ENCODE data around the gene LAS1L. TPM values are rescaled to one million over a fixed set of nuclear protein-coding genes. Genes with fewer than 3 reads are reported as not detected.
"Not testable (repeated sequence)": the region's sequence is repeated elsewhere in the genome, so short reads cannot be mapped to it uniquely, and the experiment has no call there.

The LAS1L gene
- total and polyA plus RNA-seq, 11 donors: 6.0 to 17.2 (median 13.1) TPM

DNA sequence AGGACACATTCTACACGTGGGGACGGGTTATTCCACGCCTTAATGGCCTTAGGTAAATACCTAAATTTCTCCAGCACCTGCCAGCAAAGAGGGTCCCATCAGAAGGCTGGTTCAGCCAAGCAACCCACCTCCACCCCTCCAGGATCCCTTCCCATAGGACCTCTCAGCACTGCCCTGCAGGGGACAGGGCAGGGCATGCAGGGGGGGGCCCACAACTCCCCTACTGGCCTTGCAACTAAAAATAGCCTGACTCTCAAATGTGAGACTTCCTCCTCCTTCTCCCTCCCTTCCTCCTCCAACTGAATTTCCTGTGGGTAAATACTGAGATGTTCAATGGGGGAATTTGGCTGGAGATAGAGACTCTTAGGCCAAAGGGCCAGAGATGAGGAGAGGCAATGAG lies 6.3 kb downstream of the LAS1L start:
- H3K9me3 ChIP-seq: no peaks in the 10 kb centered on the region
- peaks cover 0 to 7% (median 0%) of the 10 kb centered on the region in 9 donors for H3K27me3 ChIP-seq
- intact Hi-C loops (cut with DNase I): loop anchor here in 3 of 10 donors (5.0 to 10.0 kb wide), 2 partner anchors 631 to 633 kb away; no protein-coding TSS in a partner anchor
- ATAC-seq (peak in 2 of 4 donors; percentile 41 to 56), DNase-seq (no peak)
- 25 to 49% (median 45%) methylated on average over 3 of the region's 3 CpGs for WGBS, 4 donors
- TF ChIP-seq, protein P1, sequence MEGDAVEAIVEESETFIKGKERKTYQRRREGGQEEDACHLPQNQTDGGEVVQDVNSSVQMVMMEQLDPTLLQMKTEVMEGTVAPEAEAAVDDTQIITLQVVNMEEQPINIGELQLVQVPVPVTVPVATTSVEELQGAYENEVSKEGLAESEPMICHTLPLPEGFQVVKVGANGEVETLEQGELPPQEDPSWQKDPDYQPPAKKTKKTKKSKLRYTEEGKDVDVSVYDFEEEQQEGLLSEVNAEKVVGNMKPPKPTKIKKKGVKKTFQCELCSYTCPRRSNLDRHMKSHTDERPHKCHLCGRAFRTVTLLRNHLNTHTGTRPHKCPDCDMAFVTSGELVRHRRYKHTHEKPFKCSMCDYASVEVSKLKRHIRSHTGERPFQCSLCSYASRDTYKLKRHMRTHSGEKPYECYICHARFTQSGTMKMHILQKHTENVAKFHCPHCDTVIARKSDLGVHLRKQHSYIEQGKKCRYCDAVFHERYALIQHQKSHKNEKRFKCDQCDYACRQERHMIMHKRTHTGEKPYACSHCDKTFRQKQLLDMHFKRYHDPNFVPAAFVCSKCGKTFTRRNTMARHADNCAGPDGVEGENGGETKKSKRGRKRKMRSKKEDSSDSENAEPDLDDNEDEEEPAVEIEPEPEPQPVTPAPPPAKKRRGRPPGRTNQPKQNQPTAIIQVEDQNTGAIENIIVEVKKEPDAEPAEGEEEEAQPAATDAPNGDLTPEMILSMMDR (IDR thresholded peaks at IDR 0.05): no peak
- TF ChIP-seq POLR2A (IDR thresholded peaks at IDR 0.05): no peak
- peaks cover 0 to 12% (median 5%) of the 10 kb centered on the region in 12 donors for H3K4me1 ChIP-seq
- H3K4me3 ChIP-seq: no peak overlapping the region
- peaks cover 0 to 77% (median 47%) of the 10 kb centered on the region in 9 donors for H3K36me3 ChIP-seq
- no peak overlapping the region for H3K27ac ChIP-seq

DNA sequence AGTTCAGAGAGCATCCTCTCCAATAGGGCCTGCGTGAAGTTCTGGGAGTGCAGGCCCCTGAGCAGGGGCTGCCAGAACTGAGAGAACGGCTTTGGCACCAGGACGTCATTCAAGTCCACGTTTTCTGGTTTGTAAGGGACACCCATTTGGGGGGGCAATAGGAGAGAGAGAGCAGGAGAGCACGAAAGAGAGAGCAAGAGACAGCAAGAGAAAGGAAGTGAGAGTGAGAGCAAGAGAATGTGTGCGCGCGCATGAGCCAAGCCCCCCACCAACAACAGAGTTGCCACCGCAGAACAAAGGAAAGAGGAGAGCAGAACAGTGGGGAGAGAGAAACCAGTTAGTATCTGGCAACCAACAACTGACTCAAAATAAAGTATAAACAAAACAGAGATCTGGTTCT lies 10.4 kb downstream of the LAS1L start:
- H3K4me1 ChIP-seq: peaks cover 0 to 9% (median 2%) of the 10 kb centered on the region in 12 donors
- DNase-seq (no peak), ATAC-seq (no peak)
- 81 to 94% (median 90%) methylated on average over 9 of the region's 9 CpGs for WGBS, 4 donors
- no peaks in the 10 kb centered on the region for H3K9me3 ChIP-seq
- intact Hi-C loops (cut with DNase I): loop anchor here in 2 of 10 donors (10.0 kb wide), 1 partner anchor 629 kb away; no protein-coding TSS in a partner anchor
- no peak overlapping the region for H3K4me3 ChIP-seq
- peaks cover 0 to 81% (median 51%) of the 10 kb centered on the region in 9 donors for H3K36me3 ChIP-seq
- TF ChIP-seq, protein P1 (IDR thresholded peaks at IDR 0.05): no peak
- TF ChIP-seq POLR2A (IDR thresholded peaks at IDR 0.05): no peak
- H3K27ac ChIP-seq: no peak overlapping the region
- H3K27me3 ChIP-seq: no peaks in the 10 kb centered on the region

- H3K9me3 ChIP-seq: no peaks in the 10 kb centered on the region
- no peak for TF ChIP-seq POLR2A (IDR thresholded peaks at IDR 0.05)
- TF ChIP-seq, protein P1 (IDR thresholded peaks at IDR 0.05): no peak
- ATAC-seq (no peak), DNase-seq (no peak)
- peaks cover 0 to 80% (median 48%) of the 10 kb centered on the region in 9 donors for H3K36me3 ChIP-seq
- H3K4me3 ChIP-seq: no peak overlapping the region
- H3K27me3 ChIP-seq: no peaks in the 10 kb centered on the region
- no peak overlapping the region for H3K27ac ChIP-seq
- 80 to 91% (median 85%) methylated on average over 3 of the region's 3 CpGs for WGBS, 4 donors
- intact Hi-C loops (cut with DNase I): loop anchor here in 2 of 10 donors (10.0 kb wide), 1 partner anchor 628 kb away; no protein-coding TSS in a partner anchor
- H3K4me1 ChIP-seq: peaks cover 0 to under 1% (median 0%) of the 10 kb centered on the region in 12 donors
Observed at GRCh38 chrX:65522739-65523372, 11.7 kb downstream of the LAS1L start.

- H3K27ac ChIP-seq; H3K4me3 ChIP-seq; H3K27me3 ChIP-seq; ATAC-seq; H3K9me3 ChIP-seq; intact Hi-C loops (cut with DNase I); DNase-seq; H3K4me1 ChIP-seq: not testable (repeated sequence)
- peaks cover 0 to 56% (median 41%) of the 10 kb centered on the region in 9 donors for H3K36me3 ChIP-seq
- 73 to 95% (median 85%) methylated on average over 4 to 6 of the region's 6 CpGs for WGBS, 4 donors
Observed at GRCh38 chrX:65519530-65519929, 15.1 kb downstream of the LAS1L start.

GRCh38 chrX:65518980-65519379 lies 15.6 kb downstream of the LAS1L start:
- H3K27me3 ChIP-seq; H3K9me3 ChIP-seq; intact Hi-C loops (cut with DNase I); H3K27ac ChIP-seq; DNase-seq; H3K4me1 ChIP-seq; H3K4me3 ChIP-seq: not testable (repeated sequence)
- H3K36me3 ChIP-seq: peaks cover 0 to 58% (median 42%) of the 10 kb centered on the region in 9 donors
- WGBS, 4 donors: 73 to 80% (median 75%) methylated on average over 4 to 9 of the region's 9 CpGs
- peak in 1 of 4 donors; percentile 30 for ATAC-seq
